HS-5 (cell line): ENCODE results near the gene PYGO2.
"Not testable (repeated sequence)": the region's sequence is repeated elsewhere in the genome, so short reads cannot be mapped to it uniquely, and the experiment has no call there.

Experiments
- DNase-seq: peaks from one replicate; pipeline ENCODE4 v3.0.0-alpha.2; 2012; ENCODE audit warnings: low read depth

Gene PYGO2

DNA sequence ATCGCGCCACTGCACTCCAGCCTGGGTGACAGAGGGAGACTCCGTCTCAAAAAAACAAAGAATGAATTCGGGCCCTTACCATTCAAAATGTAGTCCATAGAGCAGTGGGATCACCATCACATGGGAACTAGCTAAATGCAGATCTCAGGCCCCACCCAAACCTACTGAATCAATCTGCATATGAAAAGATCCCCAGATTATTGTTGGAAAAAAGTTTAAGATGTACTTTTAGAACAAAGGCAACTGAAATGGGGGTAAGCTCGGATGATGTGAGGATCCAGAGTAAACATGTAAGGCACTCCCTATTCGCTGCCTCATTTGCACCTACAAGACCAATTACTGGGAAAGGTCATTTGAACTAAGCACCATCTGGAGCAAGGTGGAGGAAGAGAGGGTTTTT is 20.8 kb upstream of the PYGO2 start:
- no peak for DNase-seq

DNA sequence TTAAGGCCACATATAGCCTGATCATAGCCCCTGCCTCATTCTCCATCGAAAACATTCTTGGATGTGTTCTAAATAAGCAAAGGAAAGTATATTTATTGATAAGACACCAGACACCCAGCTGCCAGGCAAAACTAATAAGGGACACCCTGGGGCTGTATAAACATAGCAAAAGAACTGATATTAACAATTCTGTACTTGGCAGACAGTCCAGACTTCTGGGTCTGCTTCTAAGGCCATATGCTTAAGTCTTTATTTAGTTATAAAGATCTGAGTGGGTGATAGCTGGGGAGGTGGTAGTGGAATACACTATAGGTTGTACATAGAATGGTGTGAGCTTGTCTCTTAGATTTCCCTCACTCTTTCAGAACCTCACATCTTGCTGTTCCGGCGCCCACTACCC is 16.8 kb upstream of the PYGO2 start:
- DNase-seq, result no peak

DNA sequence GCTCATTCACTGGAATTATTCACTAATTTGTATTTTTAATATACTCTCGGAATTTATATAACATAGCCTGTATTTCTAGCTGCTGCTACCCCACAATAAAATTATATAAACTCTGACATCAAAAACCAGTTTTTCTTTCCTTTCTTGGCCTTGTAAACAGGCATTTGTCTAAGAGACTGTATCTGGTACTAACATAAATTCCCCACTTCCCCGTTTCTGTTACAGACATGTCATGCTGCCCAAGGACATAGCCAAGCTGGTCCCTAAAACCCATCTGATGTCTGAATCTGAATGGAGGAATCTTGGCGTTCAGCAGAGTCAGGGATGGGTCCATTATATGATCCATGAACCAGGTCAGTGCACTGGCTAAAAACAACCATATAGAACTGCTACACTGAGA is 16.2 kb upstream of the PYGO2 start:
- DNase-seq, result not testable (repeated sequence)

DNA sequence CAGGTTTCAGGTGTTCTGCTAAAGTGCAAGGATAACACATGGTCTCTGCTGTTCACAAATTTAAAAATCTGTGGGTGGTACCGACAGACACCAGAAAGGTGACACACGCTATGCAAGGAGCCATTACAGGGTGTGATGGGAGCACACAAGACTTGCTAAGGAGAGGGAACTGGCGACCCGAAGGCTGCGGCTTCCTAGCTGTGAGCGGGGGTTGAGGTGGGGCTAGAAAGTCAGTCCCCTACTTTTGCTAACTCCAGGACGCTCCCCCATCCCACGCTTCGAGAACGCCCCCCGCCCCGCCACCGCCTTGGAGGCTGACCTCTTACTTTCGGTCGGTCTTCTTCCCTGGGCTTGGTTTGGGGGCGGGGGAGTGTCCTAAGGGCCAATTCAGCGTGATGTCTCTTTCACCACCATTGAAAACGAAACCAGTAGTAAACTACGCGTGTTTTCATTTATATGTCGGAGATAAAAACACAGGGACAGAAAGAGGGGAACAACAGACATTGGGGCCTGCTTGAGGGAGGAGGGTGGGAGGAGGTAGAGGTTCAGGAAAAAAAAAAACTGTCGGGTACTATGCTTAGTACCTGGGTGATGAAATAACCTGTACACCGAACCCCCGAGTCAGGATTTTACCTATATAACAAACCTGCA is 14.0 kb upstream of the PYGO2 start:
- DNase-seq, result no peak

DNA sequence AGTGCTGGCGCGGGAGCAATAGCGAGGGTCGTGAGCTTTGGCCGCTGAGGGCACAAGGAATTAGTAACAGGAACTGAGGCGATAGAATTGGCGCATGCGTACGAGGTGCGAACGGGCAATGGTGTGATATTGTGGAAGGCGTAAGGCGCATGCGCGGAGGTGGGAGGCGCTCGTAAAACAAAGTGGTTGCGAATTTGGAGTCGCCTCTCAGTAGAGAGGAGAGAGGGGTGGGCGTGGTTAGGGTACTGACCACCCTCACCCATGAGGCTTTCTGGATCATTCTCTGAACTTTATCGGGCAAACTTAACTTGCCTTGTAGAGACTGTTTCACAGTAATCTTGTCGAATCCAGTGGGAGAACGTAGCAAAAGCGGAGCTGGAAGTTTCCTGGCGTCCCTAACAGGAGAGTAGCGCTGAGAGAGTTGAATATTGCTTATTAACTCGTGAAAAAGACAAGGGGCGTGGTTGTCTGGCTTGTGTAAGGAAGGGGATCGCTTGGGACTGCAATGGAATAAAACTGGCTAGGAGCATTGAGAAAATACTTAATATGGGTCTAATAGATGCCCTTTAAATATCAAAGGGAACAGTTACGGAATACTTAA is 13.3 kb upstream of the PYGO2 start:
- peak; percentile 95 for DNase-seq

DNA sequence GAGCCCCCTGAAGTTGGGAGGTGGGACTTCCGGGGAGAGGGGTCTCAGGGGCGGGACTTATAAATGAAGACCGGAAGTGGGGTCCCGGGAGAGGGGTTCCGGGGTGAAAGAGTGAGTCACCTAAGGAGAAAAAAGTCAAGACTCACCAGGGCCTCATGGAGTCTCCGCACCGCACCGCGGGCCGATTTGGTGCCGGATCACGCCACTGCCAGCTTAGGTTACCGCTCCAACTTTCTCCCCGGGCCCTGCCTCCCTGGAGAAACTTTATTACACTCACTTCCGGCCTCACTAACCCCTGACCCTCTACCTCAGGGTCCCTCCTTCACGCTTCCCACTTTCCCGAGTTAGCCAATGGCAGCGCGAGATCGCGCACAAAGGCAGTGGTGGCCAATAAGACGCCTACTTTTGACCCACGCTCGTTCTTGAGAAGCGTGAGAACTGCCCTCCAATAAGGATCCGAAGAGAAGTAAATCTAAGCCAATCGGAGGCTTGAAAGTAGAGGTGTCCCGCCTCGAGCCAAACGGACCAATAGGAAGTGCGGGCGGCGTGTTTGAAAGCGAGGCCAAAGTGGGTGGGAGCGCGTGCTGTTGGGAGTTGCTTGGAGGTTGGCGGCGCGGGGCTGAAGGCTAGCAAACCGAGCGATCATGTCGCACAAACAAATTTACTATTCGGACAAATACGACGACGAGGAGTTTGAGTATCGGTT is 12.7 kb upstream of the PYGO2 start, which contains the start of gene CKS1B:
TSS of gene CKS1B (plus strand) at position 580 of the 706 bp plus-strand sequence. CDS start at position 645, 65 bp downstream.
- peak; percentile 100 for DNase-seq

DNA sequence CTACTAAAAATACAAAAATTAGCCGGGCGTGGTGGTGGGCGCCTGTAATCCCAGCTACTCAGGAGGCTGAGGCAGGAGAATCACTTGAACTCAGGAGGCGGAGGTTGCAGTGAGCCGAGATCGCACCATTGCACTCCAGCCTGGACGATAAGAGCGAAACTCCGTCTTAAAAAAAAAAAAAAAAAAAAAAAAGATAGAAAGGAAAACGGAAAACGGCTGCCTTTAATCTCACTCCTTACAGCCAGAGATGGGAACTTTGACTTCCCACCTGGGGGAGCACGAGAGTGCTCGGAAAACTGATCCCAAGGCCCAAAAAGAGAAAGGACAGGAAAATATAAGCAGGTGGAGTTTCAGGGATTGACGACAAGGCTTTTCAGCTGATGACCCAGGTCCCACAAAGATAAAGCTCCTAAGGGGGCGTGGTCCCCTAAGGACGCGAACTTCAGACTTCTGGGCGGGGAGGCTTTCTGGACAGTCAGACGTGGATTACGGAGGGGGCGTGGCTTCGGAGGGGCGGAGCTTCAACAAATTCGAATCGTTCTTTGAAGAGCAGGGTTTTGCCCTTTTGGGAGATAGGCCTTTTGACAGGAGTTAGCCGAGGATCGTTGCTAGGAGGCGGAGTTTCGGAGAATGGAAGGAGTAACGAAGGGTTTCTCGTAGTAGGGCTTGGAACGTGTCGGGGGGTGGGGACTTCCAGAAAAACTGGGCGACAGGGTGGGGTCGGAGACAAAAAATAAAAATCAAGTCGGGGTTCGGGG is 11.9 kb upstream of the PYGO2 start:
- peak; percentile 96 for DNase-seq

DNA sequence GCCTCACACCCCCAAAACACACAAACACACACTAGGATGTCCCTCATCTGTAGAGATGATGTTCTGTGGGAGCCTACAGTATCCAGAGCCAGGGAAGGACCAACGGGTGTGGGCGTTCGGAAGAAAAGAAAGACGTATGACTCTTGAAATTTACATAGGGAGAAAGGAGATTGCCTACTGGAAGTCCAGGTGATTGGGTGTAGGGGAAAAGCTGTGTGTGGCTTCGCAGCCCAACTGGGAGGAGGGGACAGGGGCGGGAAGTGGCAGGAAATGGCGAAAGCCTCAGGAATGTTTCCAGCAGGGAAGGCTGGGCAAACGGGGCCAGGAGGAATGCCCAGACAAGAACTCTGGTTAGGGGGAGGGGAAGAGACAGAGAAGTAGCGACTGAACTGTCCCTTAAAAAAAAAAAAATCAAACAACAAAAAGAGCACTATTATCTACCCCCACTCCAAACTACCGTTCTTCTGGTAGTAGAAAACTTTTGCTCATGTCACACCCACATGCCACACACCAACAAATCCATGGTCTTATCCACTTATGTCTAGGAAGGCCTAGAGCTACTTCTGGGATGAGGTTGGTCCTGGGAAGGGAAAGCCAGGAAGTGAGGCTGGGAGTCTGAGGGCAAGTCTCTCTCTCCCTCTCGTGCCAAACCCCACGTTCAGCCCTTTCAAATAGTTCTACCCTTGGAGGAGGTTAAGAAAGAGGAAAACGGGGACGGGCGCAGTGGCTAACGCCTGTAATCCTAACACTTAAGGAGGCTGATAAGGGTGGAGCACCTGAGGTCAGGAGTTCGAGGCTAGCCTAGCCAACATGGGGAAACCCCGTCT is 11.1 kb upstream of the PYGO2 start:
- DNase-seq, result peak; percentile 93

DNA sequence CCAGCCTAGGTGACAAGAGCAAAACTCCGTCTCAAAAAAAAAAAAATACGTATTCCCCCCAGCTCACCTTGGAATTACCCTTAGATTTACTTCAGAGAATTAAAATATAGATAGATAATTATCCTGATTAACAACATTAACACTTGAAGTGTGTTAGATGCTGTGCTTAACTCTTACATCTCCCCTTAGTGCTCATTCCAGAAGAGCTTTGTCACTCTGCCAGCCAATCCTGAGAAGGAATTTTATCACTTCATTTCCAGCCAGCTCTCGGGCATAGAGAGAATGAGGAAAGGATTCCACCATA is 10.6 kb upstream of the PYGO2 start:
- DNase-seq, result no peak

DNA sequence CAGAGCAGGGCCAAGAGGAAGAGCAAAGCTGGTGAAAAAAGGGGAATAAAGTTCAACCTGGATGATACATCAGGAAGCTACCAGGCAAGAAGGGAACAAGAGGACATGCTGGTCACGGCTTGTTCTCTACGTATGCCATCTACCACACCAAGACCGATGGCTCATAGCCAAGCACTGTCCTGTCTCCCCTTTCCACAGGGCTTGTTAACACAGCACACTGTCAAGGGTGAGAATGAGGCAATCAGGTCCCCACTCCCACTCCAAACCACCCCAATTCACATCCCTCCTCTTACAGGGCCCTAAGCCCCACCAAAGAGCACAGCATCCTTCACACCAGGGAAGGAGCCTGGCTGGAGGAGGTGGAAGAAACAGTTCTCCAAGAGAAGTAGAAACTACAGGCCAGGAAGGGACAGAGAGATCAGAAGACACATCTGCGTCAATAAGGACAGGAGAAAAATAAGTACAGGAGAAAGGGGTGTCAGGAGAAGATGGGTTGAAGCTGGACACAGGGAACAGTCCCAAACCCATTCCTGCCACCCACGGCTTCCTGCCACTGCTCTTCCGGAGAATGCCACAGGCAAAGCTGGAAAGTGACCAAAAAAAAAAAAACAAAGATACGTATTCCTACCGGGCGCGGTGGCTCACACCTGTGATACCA is 9.9 kb upstream of the PYGO2 start:
- no peak for DNase-seq

DNA sequence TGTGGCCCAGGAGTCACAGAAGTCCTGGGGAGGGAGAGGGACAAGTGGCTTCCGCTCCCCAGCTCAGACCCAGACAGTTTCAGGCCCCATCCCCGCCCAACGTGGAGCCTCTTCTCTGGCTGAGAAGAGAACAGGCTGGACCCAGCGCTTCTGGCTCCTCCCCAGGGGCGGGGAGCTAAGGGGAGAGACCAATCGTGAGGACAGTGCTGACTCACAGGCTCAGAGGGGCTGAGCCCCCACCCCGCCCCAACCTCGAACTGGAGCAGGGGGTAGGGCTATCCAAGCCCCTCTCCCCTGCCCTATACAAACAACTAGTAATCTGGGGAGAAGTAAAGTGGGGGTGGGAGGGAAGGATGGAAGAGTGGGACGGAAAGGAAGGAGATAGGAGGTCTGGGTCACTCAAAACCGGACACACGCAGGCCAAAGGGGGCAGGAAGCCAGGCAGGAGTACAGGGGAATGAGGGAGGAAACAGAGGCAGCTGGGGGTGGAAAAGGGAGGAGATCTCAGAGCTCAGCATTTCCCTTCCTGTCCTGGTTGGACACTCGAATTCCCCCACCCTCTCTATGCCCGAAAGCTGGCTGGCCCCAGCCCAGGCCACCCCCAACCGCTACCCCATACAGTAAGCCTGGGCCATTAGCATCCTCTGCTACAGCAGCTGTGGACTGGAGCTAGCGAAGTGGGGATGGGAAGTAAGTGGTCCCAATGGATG is 9.2 kb upstream of the PYGO2 start, which contains the start of gene SHC1:
TSS of gene SHC1 (minus strand) at position 117 of the 710 bp plus-strand sequence. CDS start 221 bp downstream, outside the sequence.
- peak; percentile 82 for DNase-seq

DNA sequence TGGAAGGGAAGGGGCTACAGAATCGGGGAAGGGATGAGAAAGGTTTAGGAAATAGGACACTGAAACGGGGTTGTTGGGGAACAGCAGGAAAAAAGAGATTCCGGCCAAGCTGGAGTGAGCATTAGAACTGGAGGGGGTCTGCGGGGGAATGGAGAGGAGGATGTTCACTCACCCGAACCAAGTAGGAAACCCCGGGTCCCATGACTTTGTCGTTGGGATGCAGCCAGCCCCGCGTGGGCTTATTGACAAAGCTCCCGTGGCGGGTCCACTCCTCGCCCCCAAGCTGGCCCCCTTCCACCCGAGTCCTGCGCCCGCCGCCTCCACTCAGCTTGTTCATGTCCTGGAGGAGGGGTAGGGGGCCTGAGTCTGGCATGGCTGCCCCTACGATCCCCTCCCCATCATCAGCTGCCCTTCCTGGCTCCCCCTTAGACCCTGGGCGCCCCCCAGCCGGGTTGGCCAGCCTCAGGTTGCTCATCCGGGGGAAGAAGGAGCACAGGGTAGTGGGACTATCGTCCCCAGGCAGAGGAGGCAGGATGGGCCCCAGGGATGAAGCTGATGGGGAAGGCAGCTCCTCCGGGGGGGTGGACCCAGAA is 8.4 kb upstream of the PYGO2 start:
- DNase-seq, result no peak

DNA sequence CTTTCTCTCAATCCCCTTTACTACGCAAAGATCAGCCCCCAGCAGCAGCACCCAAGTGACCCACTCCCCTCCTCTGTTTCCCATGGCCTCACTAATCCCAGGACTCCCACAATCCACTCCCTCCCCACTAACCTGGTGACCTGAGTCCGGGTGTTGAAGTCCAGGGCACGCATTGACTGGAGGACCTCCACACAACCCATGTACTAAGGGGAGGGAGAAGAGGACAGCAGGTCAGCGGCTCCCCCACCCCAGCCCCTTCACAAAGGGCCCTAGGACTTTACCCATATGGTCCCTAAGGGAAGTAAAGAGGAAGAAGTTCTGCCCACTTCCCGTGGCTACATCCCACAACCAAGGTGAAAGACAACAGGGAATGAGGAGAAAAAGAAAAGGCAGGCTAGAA is 7.7 kb upstream of the PYGO2 start:
- DNase-seq, result no peak

DNA sequence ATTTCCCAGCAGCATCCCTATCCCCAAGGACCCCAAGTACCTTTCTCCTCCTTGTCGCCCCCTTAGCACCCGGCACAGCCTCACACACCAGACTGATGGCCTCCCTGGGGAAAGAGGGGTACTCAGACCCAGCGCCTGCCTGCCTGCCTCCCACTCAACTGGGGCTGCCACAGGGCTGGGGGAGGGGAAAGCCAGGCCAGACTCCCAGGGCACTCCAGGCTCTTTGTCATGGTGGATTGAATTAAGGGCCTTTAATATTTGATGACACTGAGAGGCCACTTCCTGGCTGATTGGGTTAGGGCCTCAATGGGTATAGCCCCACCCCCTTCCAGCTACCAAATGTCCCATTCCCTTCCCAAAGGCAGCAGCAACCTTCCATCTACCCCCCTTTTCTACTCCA is 7.1 kb upstream of the PYGO2 start:
- no peak for DNase-seq

DNA sequence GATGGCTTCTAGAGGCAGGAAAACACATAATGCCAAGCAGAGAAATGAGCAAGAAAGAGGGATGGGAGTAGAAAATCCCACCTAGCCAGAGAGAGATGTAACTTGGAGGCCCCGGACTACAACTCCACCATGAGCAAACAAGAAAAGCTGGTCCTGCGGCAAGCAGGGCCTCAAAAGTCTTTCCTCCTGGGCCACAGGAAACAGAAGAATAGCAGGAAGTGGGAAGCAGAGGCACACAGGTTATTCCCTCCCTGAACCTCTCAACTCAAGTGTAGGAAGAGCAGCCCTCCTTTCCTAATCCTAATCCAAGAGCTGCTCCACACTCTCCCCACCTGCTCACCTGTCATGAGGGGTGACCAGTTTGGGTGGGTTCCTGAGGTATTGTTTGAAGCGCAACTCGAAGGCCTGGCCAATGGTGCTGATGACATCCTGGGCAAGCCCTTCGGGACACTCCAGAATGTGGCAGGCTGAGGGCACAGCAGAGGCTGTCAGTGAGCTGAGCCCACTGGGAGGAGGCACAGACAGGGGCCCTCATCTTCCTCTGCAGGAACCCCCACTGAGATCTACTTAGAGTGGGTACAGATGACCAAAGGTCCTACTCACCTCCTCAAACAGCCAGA is 5.9 kb upstream of the PYGO2 start:
- DNase-seq, result no peak

DNA sequence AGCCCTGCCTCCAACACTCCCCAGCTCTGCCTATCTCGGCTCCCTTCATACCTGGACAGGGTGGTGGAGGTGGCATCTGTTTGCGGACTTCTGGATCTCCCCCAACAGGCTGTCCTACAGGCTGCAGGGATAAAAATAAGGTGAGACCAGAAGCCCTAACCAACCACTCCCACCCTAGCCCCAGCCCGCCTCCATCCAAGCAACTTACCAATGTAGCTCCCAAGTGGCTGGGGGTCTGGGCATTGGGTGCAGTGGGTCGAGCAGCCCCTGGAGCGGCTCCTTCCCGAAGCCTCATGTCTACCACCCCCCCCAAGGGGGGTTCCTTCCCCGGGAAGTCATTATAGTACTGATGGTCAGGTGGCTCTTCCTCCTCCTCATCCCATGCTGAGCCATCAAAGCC is 4.5 kb upstream of the PYGO2 start:
- no peak for DNase-seq

DNA sequence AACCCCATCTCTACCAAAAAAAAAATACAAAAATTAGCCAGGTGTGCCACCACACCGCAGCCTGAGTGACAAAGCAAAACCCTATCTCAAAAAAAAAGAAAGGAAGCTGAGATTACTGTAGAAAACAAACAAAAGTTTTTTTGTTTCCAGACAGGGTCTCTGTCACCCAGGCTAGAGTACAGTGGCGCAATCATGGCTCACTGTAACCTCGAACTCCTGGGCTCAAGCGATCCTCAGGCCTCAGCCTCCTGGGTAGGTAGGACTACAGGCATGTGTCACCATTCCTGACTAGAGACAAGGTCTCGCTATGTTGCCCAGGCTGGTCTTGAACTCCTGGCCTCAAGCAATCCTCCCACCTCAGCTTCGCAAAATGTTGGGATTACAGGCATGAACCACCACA is 2.8 kb upstream of the PYGO2 start:
- DNase-seq, result no peak

DNA sequence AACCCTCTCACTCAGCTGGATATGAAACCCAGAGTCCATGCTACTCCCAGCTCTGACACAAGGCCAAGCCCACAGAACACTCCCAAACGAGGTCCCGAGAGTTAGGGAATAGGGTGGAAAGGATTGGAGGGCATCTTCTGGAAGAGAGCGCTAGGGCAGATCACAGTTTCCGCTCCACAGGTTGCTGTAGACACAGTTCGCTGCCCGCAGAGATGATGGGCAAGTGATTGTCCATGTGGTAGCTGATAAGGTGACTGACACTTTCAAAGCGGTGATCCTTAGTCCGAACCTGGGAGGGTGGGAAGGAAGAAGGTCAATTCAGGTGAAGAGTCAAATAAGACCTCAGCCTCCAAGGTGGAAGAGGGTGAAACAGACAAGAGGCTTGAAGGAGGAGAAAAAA is 2.1 kb upstream of the PYGO2 start:
- no peak for DNase-seq

DNA sequence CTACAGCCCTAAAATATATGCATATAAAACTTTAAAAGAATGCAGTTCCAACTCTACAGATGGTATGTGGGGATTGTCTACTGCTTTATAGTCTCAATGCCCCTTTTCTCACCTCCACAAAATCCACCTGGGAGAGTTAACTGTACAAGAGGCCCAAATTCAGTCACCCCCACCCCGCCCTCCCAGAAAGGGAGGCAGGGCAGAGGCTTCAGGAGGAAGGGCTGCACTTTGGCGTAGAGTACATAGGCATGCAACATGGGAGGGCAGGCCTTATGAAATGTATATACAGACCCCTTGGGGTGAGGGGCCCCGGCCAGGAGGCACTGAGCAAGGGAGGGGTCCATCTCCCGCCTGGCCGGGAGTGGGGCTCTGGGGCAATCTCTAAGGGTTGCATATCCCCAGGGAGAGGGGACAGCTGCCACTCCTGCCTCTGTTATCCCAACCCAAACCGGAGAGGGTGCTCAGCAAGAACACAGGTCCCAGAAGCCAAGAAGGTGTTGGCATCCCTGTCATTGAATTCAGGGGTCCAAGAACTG is 1.3 kb upstream of the PYGO2 start:
- DNase-seq, result no peak
